Spleen (tissue), 7 donors: Measurements from ENCODE around the gene SRF.

Experiments used
- CTCF ChIP-seq, 11 experiments: fragments of 200-600 bp in 7 of 11; fragments of 450-650 bp in 4 of 11; sonication (generic) in 4 of 11; IDR thresholded peaks in 8 of 11; conservative IDR thresholded peaks in 3 of 11; 1 replicate in 7 of 11; 2 replicates in 4 of 11; pipeline versions ENCODE4 v1.4.0 to v1.8.0; 2016 to 2021; ENCODE audit warnings: antibody characterized with exemption in 11 of 11, inconsistent platforms in 4 of 11, mild to moderate bottlenecking in 1 of 11
- POLR2A ChIP-seq, 3 donors: fragments of 450-650 bp; IDR thresholded peaks; one replicate each; pipeline ENCODE4 v1.5.1; 2017; ENCODE audit warnings: antibody characterized with exemption in 3 of 3, mild to moderate bottlenecking in 1 of 3
- POLR2AphosphoS5 ChIP-seq, 3 donors: sonication (generic); formaldehyde crosslinking; IDR thresholded peaks; one replicate each; pipeline ENCODE4 v1.5.1; 2017; ENCODE audit warnings: antibody characterized with exemption in 3 of 3
- donor health status: DM: no; HTN: no; CAD: no; lungs with moderate emphysema.
- donor health status: DM: no; HTN: no; CAD: no.
- donor health status: DM: no; HTN: no; CAD: no.

DNA sequence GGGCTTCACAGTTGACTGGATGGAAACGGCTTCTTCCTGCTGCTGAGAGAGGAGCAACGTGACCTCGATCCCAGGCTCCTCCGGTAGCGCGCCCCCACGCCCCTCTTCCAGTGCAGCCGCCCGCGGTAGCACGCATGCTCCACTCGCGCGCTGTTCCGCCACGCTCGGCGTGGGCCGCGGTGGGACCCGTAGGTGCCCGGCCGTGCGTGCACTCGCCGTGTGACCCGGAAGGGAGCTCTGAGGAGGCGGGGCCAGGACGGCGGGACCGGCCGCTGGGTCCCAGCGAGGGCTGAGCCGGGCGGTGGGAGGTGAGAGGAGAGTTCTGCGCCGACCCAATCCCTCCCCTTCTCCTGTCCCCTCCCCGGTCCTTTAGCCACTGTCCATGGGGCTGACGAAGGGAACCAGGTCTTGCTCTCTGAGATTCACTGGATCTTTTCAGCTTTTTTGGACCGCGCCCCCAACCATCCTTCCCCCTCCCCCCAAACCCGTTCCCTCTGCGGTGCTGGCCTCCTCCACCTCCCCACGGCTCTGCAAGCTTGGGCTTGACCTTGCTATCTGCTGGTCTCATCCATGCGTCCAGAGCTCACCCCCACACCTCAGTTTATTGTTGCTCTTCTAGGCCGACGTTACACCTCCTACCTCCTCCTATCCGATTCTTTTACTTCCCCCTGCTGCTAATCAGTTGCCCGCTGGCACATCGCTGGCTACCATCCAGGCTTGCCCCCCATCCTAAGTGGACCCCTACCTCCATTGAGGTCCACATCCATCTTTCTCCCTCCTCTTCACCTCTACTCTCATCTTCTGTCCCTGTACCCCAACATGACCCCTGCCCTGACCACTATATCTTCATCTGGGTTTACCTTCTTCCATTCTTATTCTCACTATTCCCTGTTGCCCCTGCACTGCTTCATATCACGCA is 11.1 kb downstream of the SRF start, which contains the start of gene CUL9:
- peak in 2 of 11 experiments; percentile 16 to 24 for TF ChIP-seq CTCF (IDR thresholded peaks at IDR 0.05 in 8 of 11, conservative IDR thresholded peaks at IDR 0.05 in 3 of 11)
- TF ChIP-seq POLR2A (IDR thresholded peaks at IDR 0.05) = peak in 2 of 3 donors; percentile 26 to 38
- peak; percentile 97 to 98 (median 97) for TF ChIP-seq POLR2AphosphoS5 (IDR thresholded peaks at IDR 0.05)
